Breast epithelium (tissue), 3 donors: ENCODE results near the gene PRR18.

Experiments used
- CTCF ChIP-seq, 3 donors: fragments of 450-650 bp; IDR thresholded peaks; one replicate each; pipeline ENCODE4 v1.5.1; 2016 to 2017; ENCODE audit warnings: antibody characterized with exemption in 3 of 3, mild to moderate bottlenecking in 3 of 3, moderate library complexity in 3 of 3
- POLR2A ChIP-seq: fragments of 450-650 bp; IDR thresholded peaks from one replicate; pipeline ENCODE4 v1.6.1; 2016; ENCODE audit warnings: antibody characterized with exemption, mild to moderate bottlenecking, moderate library complexity

- TF ChIP-seq CTCF (IDR thresholded peaks at IDR 0.05) (no peak), POLR2A (no peak)
These were observed 1.7 kb downstream of the PRR18 start for GRCh38 chr6:166306378-166307081.
